HCT116 (cell line): ENCODE data around the gene ROBO1. TPM values are rescaled to one million over a fixed set of nuclear protein-coding genes. Genes with fewer than 3 reads are reported as not detected.

Experiments used
- ATAC-seq: fragments of 200-7000 bp; cut with Tn5 transposase; 2 replicates; pipeline ENCODE4 v1.9.1; 2020; ENCODE audit warnings: mild to moderate bottlenecking, moderate library complexity
- BruUV-seq: library from RNA; stranded (reverse); fragments of 400-500 nt; replicated peaks from 2 replicates; lab custom pipeline; 2021; lab: Mats Ljungman, UMichigan
- CTCF ChIA-PET: fragments of 300-600 bp; sonication (Branson Sonifier 250); formaldehyde crosslinking; loops from one replicate; lab custom pipeline; 2021; ENCODE audit warnings: antibody characterized with exemption; lab: Charles Lee
- POLR2A ChIA-PET: fragments of 300-600, 350-600 bp; sonication (Branson Sonifier 250); formaldehyde crosslinking; loops from one replicate; lab custom pipeline; 2021; ENCODE audit warnings: antibody characterized with exemption; lab: Charles Lee
- RAD21 ChIA-PET, 2 experiments: fragments of 300-600 bp; sonication (Branson Sonifier 250); formaldehyde crosslinking; loops; one replicate each; lab custom pipeline; 2023; ENCODE audit warnings: low total read pairs in 2 of 2; ENCODE audit not compliant: uncharacterized antibody in 2 of 2, unreplicated experiment in 2 of 2, low non-redundant PET in 1 of 2; lab: Charles Lee
- DNase-seq: peaks from one replicate; pipeline ENCODE4 v3.0.0-alpha.2; 2010; ENCODE audit warnings: low read depth, low spot score
- H2AFZ ChIP-seq: fragments of 200-600 bp; shearing (Covaris generic), sonication (generic); 2 replicates; pipeline ENCODE4 v1.6.1; 2017; ENCODE audit warnings: low read depth, mixed run types, mixed read lengths, antibody characterized with exemption, low read length; ENCODE audit not compliant: poor library complexity, severe bottlenecking
- H3K27ac ChIP-seq: 2 replicates; pipeline ENCODE4 v1.5.1; 2012; ENCODE audit warnings: low read depth, low read length
- H3K27me3 ChIP-seq: fragments of 200-600 bp; sonication (generic); 2 replicates; pipeline ENCODE4 v1.6.1; 2016; ENCODE audit warnings: mixed run types, low read length, mixed read lengths; ENCODE audit not compliant: insufficient read depth
- H3K36me3 ChIP-seq, 2 experiments: fragments of 200-500 bp in 1 of 2; fragments of 200-600 bp in 1 of 2; sonication (Bioruptor generic) in 1 of 2; sonication (generic) in 1 of 2; 2 replicates each; pipeline versions ENCODE4 v1.5.1 to v1.6.1; 2014 to 2016; ENCODE audit warnings: low read length in 2 of 2, inconsistent platforms in 1 of 2, mixed read lengths in 1 of 2, mixed run types in 1 of 2; ENCODE audit not compliant: insufficient read depth in 2 of 2, control insufficient read depth in 1 of 2
- H3K4me1 ChIP-seq, 2 experiments: fragments of 200-600 bp in 1 of 2; sonication (generic) in 1 of 2; 2 replicates each; pipeline versions ENCODE4 v1.5.1 to v1.6.1; 2012 to 2017; ENCODE audit warnings: low read length in 2 of 2, inconsistent platforms in 1 of 2, mild to moderate bottlenecking in 1 of 2, mixed read lengths in 1 of 2, mixed run types in 1 of 2, moderate library complexity in 1 of 2; ENCODE audit not compliant: insufficient read depth in 2 of 2, control insufficient read depth in 1 of 2
- H3K4me2 ChIP-seq: fragments of 200-600 bp; sonication (generic); 2 replicates; pipeline ENCODE4 v1.6.1; 2017; ENCODE audit warnings: mixed run types, low read length, mixed read lengths
- H3K4me3 ChIP-seq, 2 experiments: fragments of 200-600 bp in 1 of 2; sonication (generic) in 1 of 2; replicated peaks in 1 of 2; 2 replicates each; pipeline ENCODE4 v1.5.1; 2011 to 2016; ENCODE audit warnings: low read length in 2 of 2, control low read depth in 1 of 2, low read depth in 1 of 2, mild to moderate bottlenecking in 1 of 2, mixed read lengths in 1 of 2, mixed run types in 1 of 2
- H3K79me2 ChIP-seq: fragments of 200-600 bp; sonication (generic); 2 replicates; pipeline ENCODE4 v1.6.1; 2017; ENCODE audit warnings: mild to moderate bottlenecking, mixed run types, low read length, moderate library complexity, mixed read lengths; ENCODE audit not compliant: insufficient read depth
- H3K9ac ChIP-seq: fragments of 200-600 bp; sonication (generic); 2 replicates; pipeline ENCODE4 v1.6.1; 2016; ENCODE audit warnings: low read length, mixed read lengths
- H3K9me2 ChIP-seq: fragments of 200-600 bp; sonication (generic), shearing (Covaris generic); 2 replicates; pipeline ENCODE4 v1.6.1; 2017; ENCODE audit warnings: mixed run types, mild to moderate bottlenecking, moderate library complexity; ENCODE audit not compliant: insufficient read depth
- H3K9me3 ChIP-seq, 2 experiments: fragments of 200-500 bp in 1 of 2; fragments of 200-600 bp in 1 of 2; sonication (Bioruptor generic) in 1 of 2; sonication (generic) in 1 of 2; 2 replicates each; pipeline ENCODE4 v1.6.1; 2014 to 2017; ENCODE audit warnings: low read length in 2 of 2, mixed read lengths in 2 of 2, inconsistent platforms in 1 of 2, low read depth in 1 of 2, mild to moderate bottlenecking in 1 of 2, mixed run types in 1 of 2, moderate library complexity in 1 of 2; ENCODE audit not compliant: control insufficient read depth in 1 of 2, insufficient read depth in 1 of 2
- H4K20me1 ChIP-seq: fragments of 200-600 bp; sonication (generic), shearing (Covaris generic); 2 replicates; pipeline ENCODE4 v1.6.1; 2017; ENCODE audit warnings: mixed run types, mild to moderate bottlenecking, moderate library complexity; ENCODE audit not compliant: insufficient read depth
- CBX3 ChIP-seq: IDR thresholded peaks from 2 replicates; pipeline ENCODE4 v1.6.1; 2012; ENCODE audit warnings: low read depth
- EZH2 ChIP-seq: fragments of 200-600 bp; sonication (generic); IDR thresholded peaks from 2 replicates; pipeline ENCODE4 v1.6.1; 2017; ENCODE audit warnings: antibody characterized with exemption, mixed run types
- EZH2phosphoT487 ChIP-seq: fragments of 200-600 bp; IDR thresholded peaks from 2 replicates; pipeline ENCODE4 v1.6.1; 2018; ENCODE audit warnings: antibody characterized with exemption, borderline replicate concordance
- JUND ChIP-seq: IDR thresholded peaks from 2 replicates; pipeline ENCODE4 v1.6.1; 2012
- POLR2A ChIP-seq: IDR thresholded peaks from 2 replicates; pipeline ENCODE4 v1.7.0; 2011; ENCODE audit warnings: borderline replicate concordance; ENCODE audit not compliant: insufficient read depth, insufficient read length; ENCODE audit errors: extremely low read depth
- POLR2AphosphoS5 ChIP-seq: IDR thresholded peaks from 2 replicates; pipeline ENCODE4 v1.6.1; 2011; ENCODE audit warnings: mild to moderate bottlenecking, low read depth, low read length, moderate library complexity
- RAD21 ChIP-seq: IDR thresholded peaks from 2 replicates; pipeline ENCODE4 v1.6.1; 2012; ENCODE audit warnings: low read depth, mild to moderate bottlenecking
- SIN3A ChIP-seq: IDR thresholded peaks from 2 replicates; pipeline ENCODE4 v1.6.1; 2012; ENCODE audit warnings: low read depth
- TCF7L2 ChIP-seq: IDR thresholded peaks from 2 replicates; pipeline ENCODE4 v1.7.0; 2011; ENCODE audit warnings: borderline replicate concordance, inconsistent platforms; ENCODE audit not compliant: insufficient read depth, insufficient read length; ENCODE audit errors: extremely low read depth
- YY1 ChIP-seq: IDR thresholded peaks from 2 replicates; pipeline ENCODE4 v1.6.1; 2011; ENCODE audit warnings: low read length, low read depth, moderate library complexity, mild to moderate bottlenecking; ENCODE audit not compliant: insufficient replicate concordance; ENCODE audit errors: extremely low read depth
- ZFX ChIP-seq: fragments of 450-650 bp; IDR thresholded peaks from 2 replicates; pipeline ENCODE4 v1.6.1; 2017
- ZNF274 ChIP-seq: fragments of 200-500 bp; sonication (Bioruptor generic); IDR thresholded peaks from 2 replicates; pipeline ENCODE4 v1.6.1; 2014; ENCODE audit warnings: mild to moderate bottlenecking, low read depth, low read length, inconsistent platforms
- intact Hi-C: fragments of 100-400 bp; cut with micrococcal nuclease; formaldehyde crosslinking; loops from 2 replicates; pipeline ENCODE4 v1.10.0; 2022
- total RNA-seq: library from RNA; stranded (reverse); gene quantifications from one replicate; pipeline ENCODE4 v1.2.1, GENCODE V29; 2021; ENCODE audit not compliant: unreplicated experiment
- TF ChIP-seq, protein P1 (sequence below): IDR thresholded peaks from 2 replicates; pipeline ENCODE4 v1.6.1; 2012
- TF ChIP-seq, protein P2 (sequence below), 3 experiments: fragments of 200-600 bp in 1 of 3; sonication (generic) in 1 of 3; IDR thresholded peaks in 2 of 3; conservative IDR thresholded peaks in 1 of 3; 2 replicates each; pipeline ENCODE4 v1.5.1; 2012 to 2017; ENCODE audit warnings: low read depth in 2 of 3, low read length in 2 of 3, antibody characterized with exemption in 1 of 3, borderline replicate concordance in 1 of 3, control low read depth in 1 of 3, mild to moderate bottlenecking in 1 of 3, mixed read lengths in 1 of 3, mixed run types in 1 of 3, moderate library complexity in 1 of 3; ENCODE audit not compliant: insufficient read depth in 1 of 3
- TF ChIP-seq, protein P3 (sequence below): IDR thresholded peaks from 2 replicates; pipeline ENCODE4 v1.6.1; 2012; ENCODE audit warnings: low read depth

The ROBO1 gene
- total RNA-seq, 1 experiment from 2014 or later: 0.27 TPM

DNA sequence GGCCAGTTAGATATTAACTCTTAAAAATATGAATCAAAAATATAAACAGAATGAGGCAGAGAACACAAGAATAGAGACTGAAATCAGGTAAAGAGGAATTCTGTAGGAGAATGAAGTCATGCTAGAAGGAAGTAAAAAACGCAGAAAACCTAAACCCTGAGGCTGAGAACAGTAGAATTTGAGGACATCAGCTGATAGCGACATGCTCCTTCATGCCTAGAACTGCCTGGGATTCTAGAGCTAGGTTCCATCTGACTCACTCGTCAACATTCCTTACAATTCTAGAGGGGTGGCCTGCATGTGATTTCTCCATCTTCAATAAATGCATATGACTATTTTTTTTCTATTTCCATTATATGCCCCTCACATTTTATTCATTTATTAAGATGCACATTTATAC lies 343.0 kb downstream of the ROBO1 start:
- ChIA-PET POLR2A (no interaction called here), CTCF (no interaction called here)
- no peaks in the 10 kb centered on the region for H3K4me1 ChIP-seq
- H3K9ac ChIP-seq: no peak overlapping the region
- ATAC-seq: no peak
- peaks cover 4 to 24% of the 10 kb centered on the region in 2 experiments; a peak in 3 of 4 replicates for H3K9me3 ChIP-seq
- no peak overlapping the region for H3K4me2 ChIP-seq
- no peaks in the 10 kb centered on the region for H3K79me2 ChIP-seq
- TF ChIP-seq RAD21 (no peak), ZNF274 (no peak), ZFX (no peak), EZH2phosphoT487 (no peak), CBX3 (no peak)
- TF ChIP-seq, protein P1, sequence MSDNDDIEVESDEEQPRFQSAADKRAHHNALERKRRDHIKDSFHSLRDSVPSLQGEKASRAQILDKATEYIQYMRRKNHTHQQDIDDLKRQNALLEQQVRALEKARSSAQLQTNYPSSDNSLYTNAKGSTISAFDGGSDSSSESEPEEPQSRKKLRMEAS: no peak
- TF ChIP-seq, all 23 proteins: peak for 0
- Histone ChIP-seq H3K27ac (no peak overlapping the region), H3K27me3 (no peaks in the 10 kb centered on the region), H2AFZ (no peak overlapping the region), H3K4me3 (no peak overlapping the region), H4K20me1 (no peaks in the 10 kb centered on the region), H3K9me2 (no peaks in the 10 kb centered on the region), H3K36me3 (no peaks in the 10 kb centered on the region)
- RAD21 ChIA-PET: no interaction called here
- intact Hi-C loops: no loop called here
- no TSS peak for BruUV-seq
- DNase-seq: no peak

DNA sequence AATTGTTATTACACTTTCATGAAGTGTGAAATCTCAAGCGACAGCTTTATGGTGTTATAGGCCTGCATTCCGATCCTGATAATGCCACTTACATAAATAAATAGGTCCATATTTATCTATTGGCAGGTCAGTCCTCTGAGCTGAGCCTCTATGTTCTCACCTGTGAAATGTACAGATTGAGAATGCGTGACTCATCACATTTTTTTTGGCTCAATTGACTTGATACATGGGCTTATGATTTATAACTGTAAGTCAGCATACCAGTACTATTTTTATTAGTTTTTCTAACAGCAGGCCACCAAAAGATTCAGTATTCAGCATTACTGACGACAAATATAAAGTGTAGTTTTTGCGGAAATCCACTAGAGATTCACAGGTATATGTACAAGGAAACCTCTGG lies 344.4 kb downstream of the ROBO1 start:
- H3K27ac ChIP-seq: no peak overlapping the region
- peaks cover 4 to 17% of the 10 kb centered on the region in 2 experiments; a peak in 3 of 4 replicates for H3K9me3 ChIP-seq
- no peak overlapping the region for H3K4me3 ChIP-seq
- H3K27me3 ChIP-seq: no peaks in the 10 kb centered on the region
- H4K20me1 ChIP-seq: no peaks in the 10 kb centered on the region
- no peaks in the 10 kb centered on the region for H3K79me2 ChIP-seq
- ChIA-PET POLR2A (no interaction called here), CTCF (no interaction called here), RAD21 (no interaction called here)
- no peak overlapping the region for H2AFZ ChIP-seq
- ATAC-seq: no peak
- no peaks in the 10 kb centered on the region for H3K9me2 ChIP-seq
- no peak overlapping the region for H3K9ac ChIP-seq
- H3K36me3 ChIP-seq: no peaks in the 10 kb centered on the region
- intact Hi-C loops: no loop called here
- no peaks in the 10 kb centered on the region for H3K4me1 ChIP-seq
- BruUV-seq: no TSS peak
- H3K4me2 ChIP-seq: no peak overlapping the region
- no peak for DNase-seq
- no peak for TF ChIP-seq TCF7L2
- TF ChIP-seq, protein P2, sequence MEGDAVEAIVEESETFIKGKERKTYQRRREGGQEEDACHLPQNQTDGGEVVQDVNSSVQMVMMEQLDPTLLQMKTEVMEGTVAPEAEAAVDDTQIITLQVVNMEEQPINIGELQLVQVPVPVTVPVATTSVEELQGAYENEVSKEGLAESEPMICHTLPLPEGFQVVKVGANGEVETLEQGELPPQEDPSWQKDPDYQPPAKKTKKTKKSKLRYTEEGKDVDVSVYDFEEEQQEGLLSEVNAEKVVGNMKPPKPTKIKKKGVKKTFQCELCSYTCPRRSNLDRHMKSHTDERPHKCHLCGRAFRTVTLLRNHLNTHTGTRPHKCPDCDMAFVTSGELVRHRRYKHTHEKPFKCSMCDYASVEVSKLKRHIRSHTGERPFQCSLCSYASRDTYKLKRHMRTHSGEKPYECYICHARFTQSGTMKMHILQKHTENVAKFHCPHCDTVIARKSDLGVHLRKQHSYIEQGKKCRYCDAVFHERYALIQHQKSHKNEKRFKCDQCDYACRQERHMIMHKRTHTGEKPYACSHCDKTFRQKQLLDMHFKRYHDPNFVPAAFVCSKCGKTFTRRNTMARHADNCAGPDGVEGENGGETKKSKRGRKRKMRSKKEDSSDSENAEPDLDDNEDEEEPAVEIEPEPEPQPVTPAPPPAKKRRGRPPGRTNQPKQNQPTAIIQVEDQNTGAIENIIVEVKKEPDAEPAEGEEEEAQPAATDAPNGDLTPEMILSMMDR (IDR thresholded peaks at IDR 0.05 in 2 of 3, conservative IDR thresholded peaks at IDR 0.05 in 1 of 3; ENCODE audit: borderline replicate concordance in 1 of 3, insufficient read depth in 1 of 3, low read depth in 2 of 3, low read length in 2 of 3): no peak
- no peak for TF ChIP-seq YY1
- no peak for TF ChIP-seq SIN3A
- no peak for TF ChIP-seq EZH2
- no peak for TF ChIP-seq POLR2A
- no peak for TF ChIP-seq POLR2AphosphoS5
- TF ChIP-seq, protein P1: no peak
- TF ChIP-seq ZFX: no peak
- TF ChIP-seq JUND: no peak
- TF ChIP-seq ZNF274: no peak
- TF ChIP-seq, protein P3, sequence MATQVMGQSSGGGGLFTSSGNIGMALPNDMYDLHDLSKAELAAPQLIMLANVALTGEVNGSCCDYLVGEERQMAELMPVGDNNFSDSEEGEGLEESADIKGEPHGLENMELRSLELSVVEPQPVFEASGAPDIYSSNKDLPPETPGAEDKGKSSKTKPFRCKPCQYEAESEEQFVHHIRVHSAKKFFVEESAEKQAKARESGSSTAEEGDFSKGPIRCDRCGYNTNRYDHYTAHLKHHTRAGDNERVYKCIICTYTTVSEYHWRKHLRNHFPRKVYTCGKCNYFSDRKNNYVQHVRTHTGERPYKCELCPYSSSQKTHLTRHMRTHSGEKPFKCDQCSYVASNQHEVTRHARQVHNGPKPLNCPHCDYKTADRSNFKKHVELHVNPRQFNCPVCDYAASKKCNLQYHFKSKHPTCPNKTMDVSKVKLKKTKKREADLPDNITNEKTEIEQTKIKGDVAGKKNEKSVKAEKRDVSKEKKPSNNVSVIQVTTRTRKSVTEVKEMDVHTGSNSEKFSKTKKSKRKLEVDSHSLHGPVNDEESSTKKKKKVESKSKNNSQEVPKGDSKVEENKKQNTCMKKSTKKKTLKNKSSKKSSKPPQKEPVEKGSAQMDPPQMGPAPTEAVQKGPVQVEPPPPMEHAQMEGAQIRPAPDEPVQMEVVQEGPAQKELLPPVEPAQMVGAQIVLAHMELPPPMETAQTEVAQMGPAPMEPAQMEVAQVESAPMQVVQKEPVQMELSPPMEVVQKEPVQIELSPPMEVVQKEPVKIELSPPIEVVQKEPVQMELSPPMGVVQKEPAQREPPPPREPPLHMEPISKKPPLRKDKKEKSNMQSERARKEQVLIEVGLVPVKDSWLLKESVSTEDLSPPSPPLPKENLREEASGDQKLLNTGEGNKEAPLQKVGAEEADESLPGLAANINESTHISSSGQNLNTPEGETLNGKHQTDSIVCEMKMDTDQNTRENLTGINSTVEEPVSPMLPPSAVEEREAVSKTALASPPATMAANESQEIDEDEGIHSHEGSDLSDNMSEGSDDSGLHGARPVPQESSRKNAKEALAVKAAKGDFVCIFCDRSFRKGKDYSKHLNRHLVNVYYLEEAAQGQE: no peak
- no peak for TF ChIP-seq RAD21
